ENCODE results near the gene PARP1. TPM values are rescaled to one million over a fixed set of nuclear protein-coding genes. Genes with fewer than 3 reads are reported as not detected.

PARP1 gene
- total RNA-seq, 1 donor from 2014 or later, result 64.6 TPM

- TF ChIP-seq POLR2A (IDR thresholded peaks at IDR 0.05) (no peak), CTCF (IDR thresholded peaks at IDR 0.05) (no peak), POLR2AphosphoS5 (IDR thresholded peaks at IDR 0.05; ENCODE audit: insufficient read depth in 1 of 2, low read depth in 1 of 2) (no peak)
- Histone ChIP-seq H3K27me3 (no peaks in the 10 kb centered on the region), H3K36me3 (peaks cover 0 to 29% of the 10 kb centered on the region in 2 donors), H3K27ac (no peak overlapping the region), H3K9me3 (no peaks in the 10 kb centered on the region), H3K4me1 (no peaks in the 10 kb centered on the region), H3K4me3 (no peak overlapping the region)
- intact Hi-C loops (cut with DNase I), result no loop called here
- no peak for DNase-seq (ENCODE audit: extremely low spot score in 2 of 2)
Measured at GRCh38 chr1:226357416-226357815, 50.5 kb downstream of the PARP1 start.

- TF ChIP-seq CTCF (IDR thresholded peaks at IDR 0.05), result no peak
- TF ChIP-seq POLR2A (IDR thresholded peaks at IDR 0.05), result no peak
- no peak for TF ChIP-seq POLR2AphosphoS5 (IDR thresholded peaks at IDR 0.05; ENCODE audit: insufficient read depth in 1 of 2, low read depth in 1 of 2)
- Histone ChIP-seq H3K27ac (no peak overlapping the region), H3K9me3 (no peaks in the 10 kb centered on the region), H3K4me3 (no peak overlapping the region), H3K27me3 (no peaks in the 10 kb centered on the region), H3K36me3 (peaks cover 0 to 15% of the 10 kb centered on the region in 2 donors), H3K4me1 (no peaks in the 10 kb centered on the region)
- intact Hi-C loops (cut with DNase I), result no loop called here
- no peak for DNase-seq (ENCODE audit: extremely low spot score in 2 of 2)
Measured at GRCh38 chr1:226355669-226356551, 52.0 kb downstream of the PARP1 start.

GRCh38 chr1:226355016-226355415, 52.9 kb downstream of the PARP1 start:
- peaks cover 0 to 6% of the 10 kb centered on the region in 2 donors for H3K36me3 ChIP-seq
- no peak for TF ChIP-seq CTCF (IDR thresholded peaks at IDR 0.05)
- no peak for TF ChIP-seq POLR2AphosphoS5 (IDR thresholded peaks at IDR 0.05; ENCODE audit: insufficient read depth in 1 of 2, low read depth in 1 of 2)
- TF ChIP-seq POLR2A (IDR thresholded peaks at IDR 0.05), result no peak
- H3K27ac ChIP-seq, result no peak overlapping the region
- H3K4me3 ChIP-seq, result no peak overlapping the region
- H3K9me3 ChIP-seq, result no peaks in the 10 kb centered on the region
- H3K27me3 ChIP-seq, result no peaks in the 10 kb centered on the region
- H3K4me1 ChIP-seq, result peaks cover 2% of the 10 kb centered on the region
- DNase-seq (ENCODE audit: extremely low spot score in 2 of 2), result no peak
- intact Hi-C loops (cut with DNase I), result no loop called here

- H3K27ac ChIP-seq, result no peak overlapping the region
- H3K9me3 ChIP-seq, result no peaks in the 10 kb centered on the region
- peaks cover 8% of the 10 kb centered on the region for H3K4me1 ChIP-seq
- intact Hi-C loops (cut with DNase I), result no loop called here
- DNase-seq (ENCODE audit: extremely low spot score in 2 of 2), result no peak
- H3K27me3 ChIP-seq, result no peaks in the 10 kb centered on the region
- H3K36me3 ChIP-seq, result no peaks in the 10 kb centered on the region
- no peak overlapping the region for H3K4me3 ChIP-seq
- no peak for TF ChIP-seq POLR2AphosphoS5 (IDR thresholded peaks at IDR 0.05; ENCODE audit: insufficient read depth in 1 of 2, low read depth in 1 of 2)
- TF ChIP-seq POLR2A (IDR thresholded peaks at IDR 0.05), result no peak
- TF ChIP-seq CTCF (IDR thresholded peaks at IDR 0.05), result no peak
Measured at GRCh38 chr1:226353698-226354525, 54.0 kb downstream of the PARP1 start.
